GM19328 (cell line): ENCODE data around the gene KDM1B.
A peak's percentile ranks its signal among the peaks of the same experiment; 100 is the strongest.
"Not testable (repeated sequence)": the region's sequence is repeated elsewhere in the genome, so short reads cannot be mapped to it uniquely, and the experiment has no call there.

ENCODE experiments used
- ATAC-seq: cut with Tn5 transposase; IDR thresholded peaks from one replicate; pipeline ENCODE4 v1.9.1; 2021; ENCODE audit warnings: mild to moderate bottlenecking, moderate library complexity; ENCODE audit not compliant: unreplicated experiment

The KDM1B gene

GRCh38 chr6:18186540-18187250, 31.5 kb downstream of the KDM1B start:
- no peak for ATAC-seq

- ATAC-seq = no peak
These were observed 32.5 kb downstream of the KDM1B start for GRCh38 chr6:18187701-18188100.

GRCh38 chr6:18189196-18189595, 34.0 kb downstream of the KDM1B start:
- ATAC-seq = no peak

- no peak for ATAC-seq
These were observed 36.8 kb downstream of the KDM1B start for GRCh38 chr6:18192026-18192425.

- no peak for ATAC-seq
These were observed 48.6 kb downstream of the KDM1B start for GRCh38 chr6:18203786-18204185.

- no peak for ATAC-seq
These were observed 49.5 kb downstream of the KDM1B start for GRCh38 chr6:18204691-18205090.

GRCh38 chr6:18206591-18206990, 51.4 kb downstream of the KDM1B start:
- no peak for ATAC-seq

GRCh38 chr6:18207438-18207837, 52.2 kb downstream of the KDM1B start:
- ATAC-seq = no peak

GRCh38 chr6:18207949-18208348, 52.7 kb downstream of the KDM1B start:
- ATAC-seq = no peak

GRCh38 chr6:18208778-18209177, 53.6 kb downstream of the KDM1B start:
- ATAC-seq = not testable (repeated sequence)

- ATAC-seq = no peak
These were observed 54.4 kb downstream of the KDM1B start for GRCh38 chr6:18209539-18210197.

- ATAC-seq = no peak
These were observed 55.5 kb downstream of the KDM1B start for GRCh38 chr6:18210707-18211106.

- peak; percentile 94 for ATAC-seq
These were observed 56.1 kb downstream of the KDM1B start for GRCh38 chr6:18211338-18211737.

- no peak for ATAC-seq
These were observed 57.0 kb downstream of the KDM1B start for GRCh38 chr6:18212231-18212630.

GRCh38 chr6:18213439-18213838, 58.2 kb downstream of the KDM1B start:
- no peak for ATAC-seq

GRCh38 chr6:18214003-18214402, 58.8 kb downstream of the KDM1B start:
- no peak for ATAC-seq

GRCh38 chr6:18215436-18215835, 60.2 kb downstream of the KDM1B start:
- ATAC-seq = no peak

GRCh38 chr6:18216411-18216810, 61.2 kb downstream of the KDM1B start:
- no peak for ATAC-seq

- ATAC-seq = no peak
These were observed 63.0 kb downstream of the KDM1B start for GRCh38 chr6:18218233-18218632.

- no peak for ATAC-seq
These were observed 64.4 kb downstream of the KDM1B start for GRCh38 chr6:18219591-18219990.

GRCh38 chr6:18221288-18221615, 66.0 kb downstream of the KDM1B start:
- no peak for ATAC-seq

- ATAC-seq = not testable (repeated sequence)
These were observed 71.4 kb downstream of the KDM1B start for GRCh38 chr6:18226451-18227105.
